BJ (cell line): Measurements from ENCODE around the gene FGF3. TPM values are rescaled to one million over a fixed set of nuclear protein-coding genes. Genes with fewer than 3 reads are reported as not detected.

Source experiments
- CTCF ChIA-PET: fragments of 350-600 bp; formaldehyde crosslinking; extraction: SDS; loops from one replicate; lab custom pipeline; 2021; ENCODE audit warnings: antibody characterized with exemption, inconsistent platforms; lab: Yijun Ruan, JAX
- POLR2A ChIA-PET: fragments of 300-600 bp; sonication (Branson Sonifier 250); formaldehyde crosslinking; extraction: SDS; loops from one replicate; lab custom pipeline; 2021; ENCODE audit warnings: antibody characterized with exemption; lab: Charles Lee
- DNase-seq: peaks from one replicate; pipeline ENCODE4 v3.0.0-alpha.2; 2011; ENCODE audit warnings: low read depth
- H3K27me3 ChIP-seq: 2 replicates; pipeline ENCODE4 v1.6.0; 2011; ENCODE audit warnings: low read length; ENCODE audit not compliant: control insufficient read depth, insufficient read depth
- H3K36me3 ChIP-seq: 2 replicates; pipeline ENCODE4 v1.5.1; 2011; ENCODE audit warnings: low read length; ENCODE audit not compliant: control insufficient read depth, insufficient read depth
- H3K4me3 ChIP-seq: 2 replicates; pipeline ENCODE4 v1.5.1; 2011; ENCODE audit warnings: low read depth, mild to moderate bottlenecking, control low read depth, low read length
- polyA plus RNA-seq: library from polyadenylated mRNA; depleted of rRNA; stranded (reverse); fragments of >200 nt; gene quantifications from 2 replicates; pipeline ENCODE4 v1.2.3, GENCODE V29; 2011
- TF ChIP-seq, protein P1 (sequence below): IDR thresholded peaks from 2 replicates; pipeline ENCODE4 v1.5.1; 2011; ENCODE audit warnings: low read depth, mild to moderate bottlenecking, control low read depth, inconsistent platforms, low read length, moderate library complexity; ENCODE audit not compliant: insufficient read depth

Gene FGF3
- polyA plus RNA-seq, 1 experiment, result not detected

GRCh38 chr11:69822676-69823494 lies 3.7 kb upstream of the FGF3 start:
- no peaks in the 10 kb centered on the region for H3K36me3 ChIP-seq
- TF ChIP-seq, protein P1, sequence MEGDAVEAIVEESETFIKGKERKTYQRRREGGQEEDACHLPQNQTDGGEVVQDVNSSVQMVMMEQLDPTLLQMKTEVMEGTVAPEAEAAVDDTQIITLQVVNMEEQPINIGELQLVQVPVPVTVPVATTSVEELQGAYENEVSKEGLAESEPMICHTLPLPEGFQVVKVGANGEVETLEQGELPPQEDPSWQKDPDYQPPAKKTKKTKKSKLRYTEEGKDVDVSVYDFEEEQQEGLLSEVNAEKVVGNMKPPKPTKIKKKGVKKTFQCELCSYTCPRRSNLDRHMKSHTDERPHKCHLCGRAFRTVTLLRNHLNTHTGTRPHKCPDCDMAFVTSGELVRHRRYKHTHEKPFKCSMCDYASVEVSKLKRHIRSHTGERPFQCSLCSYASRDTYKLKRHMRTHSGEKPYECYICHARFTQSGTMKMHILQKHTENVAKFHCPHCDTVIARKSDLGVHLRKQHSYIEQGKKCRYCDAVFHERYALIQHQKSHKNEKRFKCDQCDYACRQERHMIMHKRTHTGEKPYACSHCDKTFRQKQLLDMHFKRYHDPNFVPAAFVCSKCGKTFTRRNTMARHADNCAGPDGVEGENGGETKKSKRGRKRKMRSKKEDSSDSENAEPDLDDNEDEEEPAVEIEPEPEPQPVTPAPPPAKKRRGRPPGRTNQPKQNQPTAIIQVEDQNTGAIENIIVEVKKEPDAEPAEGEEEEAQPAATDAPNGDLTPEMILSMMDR, result no peak
- no peak for DNase-seq
- ChIA-PET CTCF (no interaction called here), POLR2A (no interaction called here)
- H3K4me3 ChIP-seq, result no peak overlapping the region
- peaks cover 31% of the 10 kb centered on the region for H3K27me3 ChIP-seq

- ChIA-PET CTCF (interaction anchor here (1.2 kb wide), 1 partner anchor 97 kb away, joined by 3 read pairs; no protein-coding TSS in a partner anchor), POLR2A (interaction anchor here (0.6 kb wide), 1 partner anchor 521 kb away, joined by 4 read pairs; no protein-coding TSS in a partner anchor)
- H3K4me3 ChIP-seq, result no peak overlapping the region
- H3K27me3 ChIP-seq, result peaks cover 44% of the 10 kb centered on the region
- TF ChIP-seq, protein P1, result no peak
- H3K36me3 ChIP-seq, result no peaks in the 10 kb centered on the region
- no peak for DNase-seq
These were observed 2.4 kb upstream of the FGF3 start for GRCh38 chr11:69821511-69822040.

DNA sequence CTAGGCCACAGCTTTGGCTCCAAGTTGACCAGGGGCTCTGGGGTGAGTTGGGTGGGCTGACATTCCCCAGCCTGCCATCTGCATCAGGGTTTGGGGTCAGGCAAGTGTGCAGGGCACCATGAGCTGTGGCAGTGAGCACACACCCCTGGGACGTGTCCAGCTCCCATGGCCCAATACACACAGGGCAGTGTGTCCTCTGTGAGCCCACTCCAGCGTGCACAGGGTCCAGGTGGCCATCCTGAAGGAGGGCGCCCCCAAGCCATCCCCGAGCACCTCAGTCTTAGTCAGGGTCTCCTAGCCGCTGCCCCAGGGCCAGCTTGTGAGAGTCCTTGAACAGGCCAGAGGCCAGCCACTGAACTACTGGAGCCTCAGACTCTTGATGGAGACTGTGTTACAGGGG lies 1.2 kb upstream of the FGF3 start:
- no peak overlapping the region for H3K4me3 ChIP-seq
- TF ChIP-seq, protein P1, result no peak
- no peak for DNase-seq
- no peaks in the 10 kb centered on the region for H3K36me3 ChIP-seq
- H3K27me3 ChIP-seq, result peaks cover 52% of the 10 kb centered on the region
- ChIA-PET CTCF (no interaction called here), POLR2A (no interaction called here)

GRCh38 chr11:69819541-69820070 lies 390 bp upstream of the FGF3 start:
- TF ChIP-seq, protein P1, result no peak
- DNase-seq, result no peak
- ChIA-PET POLR2A (no interaction called here), CTCF (no interaction called here)
- H3K4me3 ChIP-seq, result no peak overlapping the region
- H3K27me3 ChIP-seq, result peaks cover 53% of the 10 kb centered on the region
- H3K36me3 ChIP-seq, result no peaks in the 10 kb centered on the region

DNA sequence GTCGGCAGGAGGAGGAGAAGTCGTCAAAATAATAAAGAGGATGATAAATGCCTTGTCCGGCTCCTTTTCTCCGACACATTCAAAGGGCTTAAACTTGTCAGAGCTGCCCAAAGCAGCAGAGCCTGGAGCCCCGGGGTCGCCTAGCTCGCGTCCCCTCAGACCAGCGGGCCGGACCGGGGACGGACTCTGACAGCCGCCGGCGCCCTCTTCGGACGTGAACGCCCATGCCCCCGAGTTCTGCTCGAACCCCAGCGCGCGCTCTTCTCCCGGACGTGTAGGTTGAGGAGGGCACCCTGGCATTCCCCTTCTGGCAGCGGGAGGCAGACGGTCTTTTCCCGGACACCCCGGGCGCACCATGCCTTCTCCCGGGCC lies 999 bp downstream of the FGF3 start:
- no peak for DNase-seq

More for the DNA sequence above, 999 bp downstream of the FGF3 start:
- TF ChIP-seq, protein P1, result no peak
- ChIA-PET POLR2A (no interaction called here), CTCF (no interaction called here)
- peaks cover 49% of the 10 kb centered on the region for H3K27me3 ChIP-seq
- H3K4me3 ChIP-seq, result no peak overlapping the region
- no peaks in the 10 kb centered on the region for H3K36me3 ChIP-seq
